NK-92 treated with Interleukin-12 subunit alpha and Interleukin-12 subunit beta, amount 100 ng/mL, for 24 hours (cell line): ENCODE measurements around the gene ETFA.

Experiments
- DNase-seq: peaks from one replicate; lab custom pipeline; 2025; lab: John Stamatoyannopoulos, UW

Gene ETFA

DNA sequence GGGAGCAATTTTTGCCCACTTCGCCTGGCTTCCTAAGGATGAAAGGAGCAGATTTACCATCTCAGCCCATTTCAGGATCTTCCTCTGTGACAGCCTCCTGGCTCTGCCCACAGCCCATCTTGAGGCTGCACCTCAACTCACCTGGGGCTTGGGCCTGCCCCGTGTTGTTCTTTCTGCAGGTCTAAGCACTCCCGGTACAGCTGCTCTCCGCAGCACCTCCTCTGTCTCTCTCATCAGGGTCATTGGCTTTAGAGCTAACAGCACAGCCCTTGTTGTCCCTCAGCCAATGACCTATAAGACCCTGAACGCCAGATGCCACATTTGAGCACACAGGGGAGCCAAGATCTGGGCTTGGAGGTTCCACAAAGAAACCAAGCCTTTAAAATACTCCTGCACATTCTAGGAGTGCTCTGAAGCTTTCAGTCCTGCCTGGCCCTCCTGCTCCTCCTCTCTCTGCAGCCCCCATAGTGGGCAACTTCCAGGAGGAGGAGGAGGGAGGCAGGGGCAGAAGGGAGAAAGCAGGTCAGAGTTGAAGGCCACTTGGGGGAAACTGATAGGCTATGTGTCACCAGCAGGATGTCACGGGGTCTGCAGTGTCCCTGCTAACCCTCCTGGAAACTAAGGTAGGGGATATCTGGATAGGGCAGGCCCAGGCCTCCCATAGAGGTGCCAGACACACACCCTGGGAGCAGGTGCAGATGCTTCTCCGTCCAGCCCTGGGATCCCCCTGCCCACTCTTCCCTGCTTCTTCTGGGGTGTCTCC is 115.6 kb downstream of the ETFA start:
- DNase-seq, result no peak

DNA sequence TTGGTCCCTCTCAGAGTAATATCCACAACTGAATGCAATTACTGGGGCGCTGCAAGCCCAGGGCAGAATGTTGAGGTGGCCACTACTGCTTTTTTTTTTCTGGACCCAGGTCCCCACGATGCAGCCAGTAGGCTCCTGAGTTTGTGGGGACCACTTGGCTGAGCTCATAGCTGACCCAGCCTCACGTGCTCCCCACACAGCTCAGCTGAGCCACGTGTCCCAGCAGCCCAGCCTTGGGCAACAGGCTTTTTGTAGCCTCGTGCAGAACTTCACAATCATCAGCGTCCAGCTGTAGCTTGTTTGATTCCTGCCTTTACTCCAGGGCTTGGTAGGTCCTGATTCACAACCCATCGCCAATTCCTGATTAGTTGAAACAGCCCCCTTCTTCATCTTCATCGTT is 117.3 kb downstream of the ETFA start:
- DNase-seq, result no peak

DNA sequence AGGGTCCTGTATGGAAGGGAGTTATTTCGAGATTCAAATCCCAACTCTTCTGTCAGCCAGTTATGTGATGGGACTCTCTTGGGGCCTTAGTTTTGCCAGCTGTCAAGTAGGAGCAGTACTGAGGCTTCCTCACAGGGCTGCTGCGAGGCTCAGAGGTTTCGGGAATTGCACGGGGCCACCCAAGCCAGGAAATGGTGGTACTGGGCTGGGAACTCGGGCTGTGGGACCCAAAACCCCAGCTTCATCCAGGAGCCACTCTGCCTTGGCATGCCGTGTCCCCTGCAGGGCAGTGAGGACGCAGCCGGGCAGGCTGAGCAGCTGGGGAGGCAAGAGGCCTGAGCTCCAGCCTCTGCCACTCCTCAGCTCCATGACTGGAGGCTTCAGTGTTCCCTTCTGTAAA is 118.6 kb downstream of the ETFA start:
- no peak for DNase-seq

- DNase-seq, result no peak
Observed at GRCh38 chr15:76191539-76192244, 119.6 kb downstream of the ETFA start.

DNA sequence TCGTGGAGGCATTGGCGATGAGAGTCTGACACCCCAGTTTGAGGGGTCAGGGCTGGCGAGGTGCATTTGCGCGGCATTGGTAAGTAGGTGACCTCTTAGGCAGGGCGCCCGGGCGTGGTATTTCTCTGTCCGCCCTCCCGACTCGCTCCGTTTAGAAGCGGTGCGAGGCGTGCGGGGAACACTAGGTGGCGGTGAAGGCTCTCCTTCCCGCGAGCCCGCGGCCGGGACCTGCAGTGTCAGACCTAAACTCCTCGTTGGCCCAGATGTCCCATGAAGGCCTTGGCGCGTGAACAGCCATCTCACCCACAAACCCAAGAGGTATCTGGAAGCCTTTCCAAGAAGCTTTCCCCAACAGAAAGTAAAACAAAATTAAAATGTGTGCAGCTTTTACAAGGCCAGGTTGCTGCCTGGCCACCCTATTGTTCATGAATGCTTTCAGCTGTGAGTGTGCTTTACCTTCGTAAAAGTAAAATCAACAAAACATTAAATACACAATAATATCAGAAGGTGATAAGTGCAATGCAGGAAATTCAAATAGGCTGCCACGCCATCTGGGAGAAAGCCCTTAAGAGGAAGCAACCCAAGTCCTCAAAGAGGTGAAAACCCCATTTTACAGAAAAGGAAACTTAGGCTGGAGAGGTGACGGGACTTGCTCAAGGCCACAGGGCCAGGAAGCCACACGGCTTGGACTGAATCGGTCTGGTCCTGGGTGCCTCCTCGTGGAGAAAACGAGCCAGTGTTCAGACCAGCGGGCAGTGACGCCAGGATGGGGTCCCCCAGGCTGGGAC is 120.3 kb downstream of the ETFA start:
- peak; percentile 64 for DNase-seq

- no peak for DNase-seq
Observed at GRCh38 chr15:76190070-76190564, 121.2 kb downstream of the ETFA start.

DNA sequence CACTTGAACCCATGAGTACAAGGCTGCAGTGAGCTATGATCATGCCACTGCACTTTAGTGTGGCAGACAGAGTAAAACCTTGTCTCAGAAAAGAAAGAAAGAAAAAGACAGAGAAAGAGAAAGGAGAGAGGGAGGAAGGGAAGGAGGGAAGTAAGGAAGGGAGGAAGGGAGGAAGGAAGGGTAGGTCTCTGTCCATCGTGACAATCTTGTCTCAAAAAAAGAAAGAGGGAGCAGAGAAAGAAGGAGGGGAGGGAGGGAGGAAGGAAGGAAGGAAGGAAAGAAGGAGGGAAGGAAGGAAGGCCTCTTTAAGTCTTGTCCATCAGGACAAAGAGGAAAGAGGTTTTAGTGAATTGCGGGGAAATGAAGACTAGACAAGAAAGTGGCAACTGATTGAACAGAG is 122.2 kb downstream of the ETFA start:
- DNase-seq, result no peak

DNA sequence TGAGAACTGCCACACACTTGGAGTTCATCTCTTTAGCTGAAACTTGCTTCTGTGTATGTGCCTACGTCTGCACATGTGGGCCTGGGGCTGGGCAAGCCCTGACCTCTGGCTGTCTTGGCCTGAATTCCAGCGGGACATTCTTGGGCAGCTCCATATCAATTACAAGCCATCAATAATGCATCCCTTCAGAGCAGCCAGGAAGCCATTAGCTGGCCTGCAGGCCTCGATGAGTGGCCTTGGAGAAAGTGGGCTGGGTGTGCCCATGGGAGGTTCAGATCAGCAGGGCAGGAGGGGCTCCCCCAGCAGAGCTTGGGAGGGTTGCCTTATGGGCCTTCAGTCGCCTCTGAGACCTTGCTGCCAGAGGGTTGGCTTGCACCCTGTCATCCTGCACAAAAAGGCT is 124.1 kb downstream of the ETFA start:
- no peak for DNase-seq

- no peak for DNase-seq
Observed at GRCh38 chr15:76185716-76186115, 125.6 kb downstream of the ETFA start.

DNA sequence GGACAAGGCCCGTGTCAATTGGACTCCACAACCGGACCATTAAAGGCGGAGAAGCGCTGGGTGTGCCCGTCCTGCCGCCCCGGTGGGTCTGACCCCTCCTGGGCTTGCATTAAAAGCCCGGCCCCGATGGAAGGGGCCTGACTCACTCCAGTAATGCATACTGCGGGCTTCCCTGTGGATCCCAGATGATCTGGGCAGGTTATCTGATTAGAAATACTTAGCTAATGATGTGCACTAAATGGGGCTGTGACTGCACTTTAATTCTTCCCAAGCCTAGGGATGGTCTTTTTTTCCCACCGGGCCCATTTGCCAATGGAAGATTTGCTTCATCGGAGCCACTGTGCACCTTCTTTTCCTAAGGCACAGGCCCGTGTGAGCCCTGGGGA is 126.6 kb downstream of the ETFA start:
- DNase-seq, result no peak

GRCh38 chr15:76183930-76184649 is 127.2 kb downstream of the ETFA start:
- no peak for DNase-seq

DNA sequence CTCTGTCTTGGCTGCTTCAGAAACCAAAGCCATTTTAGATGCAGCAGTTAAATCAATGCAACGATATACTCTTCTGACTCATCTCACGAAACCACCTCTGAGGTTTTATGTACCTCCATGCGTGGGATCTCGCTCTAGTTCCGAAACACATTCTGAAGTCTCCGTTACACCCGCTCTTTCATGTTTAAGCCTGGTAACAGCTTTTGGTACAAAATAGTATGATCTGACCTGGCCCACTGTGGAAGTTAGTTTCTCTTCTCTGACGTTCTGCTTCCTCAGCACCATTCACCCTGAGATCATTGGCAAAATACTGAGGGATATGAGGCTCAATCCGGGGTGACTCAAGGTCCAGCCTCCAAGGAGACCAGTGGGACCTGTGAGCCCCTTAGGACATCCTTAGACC is 129.6 kb downstream of the ETFA start:
- no peak for DNase-seq

- no peak for DNase-seq
Observed at GRCh38 chr15:76180321-76180720, 130.9 kb downstream of the ETFA start.

DNA sequence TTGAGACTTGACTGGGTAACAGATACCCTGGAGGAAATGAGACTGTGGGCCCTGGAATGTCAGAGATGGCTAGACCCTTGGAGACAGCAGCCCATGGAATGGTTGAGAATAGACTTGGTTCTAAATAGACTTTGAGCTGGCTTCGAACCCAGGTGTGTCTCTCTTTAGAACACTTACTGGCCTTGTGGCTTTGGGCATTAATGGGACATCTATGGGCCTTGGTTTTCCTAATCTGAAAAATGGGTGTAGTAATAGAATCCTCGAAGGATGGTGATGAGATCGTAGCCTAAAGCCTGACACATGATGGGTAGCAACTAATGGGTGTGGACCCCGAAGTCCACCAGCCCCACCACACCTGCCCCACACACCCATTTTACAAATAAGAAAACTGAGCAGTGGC is 132.2 kb downstream of the ETFA start:
- no peak for DNase-seq

- no peak for DNase-seq
Observed at GRCh38 chr15:76178296-76179000, 132.8 kb downstream of the ETFA start.

DNA sequence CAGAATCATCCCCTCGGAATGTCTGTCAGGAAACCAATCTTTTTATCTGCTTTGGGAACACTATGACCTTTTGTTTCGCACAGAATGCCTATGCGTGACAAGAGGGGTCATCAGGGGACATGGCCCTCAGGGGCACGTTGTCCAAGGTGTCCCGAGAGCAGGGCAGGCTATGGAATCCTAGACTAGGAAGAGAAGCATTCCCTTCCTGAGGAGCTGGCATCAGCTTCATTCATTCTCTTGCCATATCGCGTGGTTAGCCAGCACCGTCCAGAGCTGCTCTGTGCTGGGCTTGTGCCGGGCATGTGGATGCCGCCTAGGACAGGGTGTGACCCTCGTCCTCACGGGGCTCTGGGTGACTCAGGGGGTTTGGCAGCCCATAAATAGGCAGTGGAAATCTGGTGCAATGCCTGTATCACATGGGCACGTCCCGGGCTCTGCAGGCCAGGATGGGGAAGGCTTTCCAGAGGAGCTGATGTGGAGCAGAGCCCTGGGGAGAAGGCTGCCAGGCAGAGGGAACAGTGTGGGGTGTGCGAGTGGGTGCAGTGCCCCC is 133.7 kb downstream of the ETFA start:
- DNase-seq, result no peak

DNA sequence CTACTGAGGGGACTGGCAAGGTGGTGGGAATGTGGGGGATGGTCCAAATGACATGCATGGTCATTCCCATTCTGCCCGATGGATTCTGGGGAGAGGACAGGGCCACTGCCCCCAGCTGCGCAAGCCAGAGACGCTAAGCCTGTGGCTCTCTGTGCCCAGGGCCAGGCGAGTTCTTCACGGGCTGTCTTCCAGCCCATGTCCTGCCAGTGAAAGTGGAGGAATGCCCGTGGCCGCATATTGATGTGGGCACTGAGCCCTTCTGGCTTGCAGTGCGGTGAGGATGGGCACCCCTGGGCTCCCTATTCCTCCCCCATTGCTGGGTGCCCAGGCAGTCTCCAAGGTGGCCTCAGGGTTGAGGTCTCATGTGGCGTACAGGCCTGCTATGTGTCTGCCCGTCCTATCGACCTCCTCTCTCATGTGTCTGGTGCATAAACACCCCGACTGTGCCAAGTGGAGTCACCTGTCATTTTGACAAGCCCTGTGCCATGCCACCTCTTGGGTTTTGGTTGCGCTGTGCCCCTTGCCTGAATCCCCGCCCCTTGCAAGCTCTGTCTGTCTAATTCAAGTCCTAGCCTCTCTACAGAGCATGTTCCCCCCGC is 134.7 kb downstream of the ETFA start:
- DNase-seq, result no peak

DNA sequence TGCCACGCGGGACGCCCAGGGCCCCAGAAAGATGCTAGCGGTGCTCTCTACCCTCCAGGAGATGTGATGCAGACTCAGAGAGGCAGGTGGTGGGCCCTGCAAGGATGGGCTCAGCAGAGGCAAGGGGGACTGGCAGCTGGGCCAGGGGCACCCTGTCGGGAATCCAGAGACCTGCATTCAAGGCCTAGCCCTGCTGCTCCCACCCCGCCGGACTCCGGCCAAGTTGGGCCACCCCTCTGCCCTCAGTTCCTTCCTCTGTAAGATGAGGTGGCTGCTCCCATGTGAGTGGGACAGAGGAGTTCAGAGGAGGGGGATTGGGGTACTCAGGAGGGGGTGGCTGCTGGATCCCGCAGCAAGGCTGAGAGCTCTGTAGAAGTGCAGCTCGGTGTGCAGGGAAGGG is 135.2 kb downstream of the ETFA start:
- DNase-seq, result no peak

DNA sequence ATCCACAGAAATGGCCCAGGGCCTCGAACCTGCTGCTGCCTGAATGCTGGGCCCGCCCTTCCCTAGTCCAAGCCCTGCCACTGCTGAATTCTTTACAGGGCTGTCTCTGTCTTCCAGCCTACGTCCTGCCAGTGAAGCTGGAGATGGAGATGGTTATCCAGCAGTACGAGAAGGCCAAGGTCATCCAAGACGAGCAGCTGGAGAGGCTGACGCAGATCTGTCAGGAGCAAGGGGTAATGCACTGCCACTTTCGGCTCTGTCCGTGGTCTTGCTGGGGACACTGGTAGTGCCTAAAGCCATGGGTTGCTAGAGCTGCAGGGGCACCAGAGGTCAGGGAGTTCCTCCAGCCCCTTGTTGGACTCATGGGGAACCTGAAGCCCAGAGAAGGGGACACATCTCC is 135.8 kb downstream of the ETFA start:
- DNase-seq, result no peak

DNA sequence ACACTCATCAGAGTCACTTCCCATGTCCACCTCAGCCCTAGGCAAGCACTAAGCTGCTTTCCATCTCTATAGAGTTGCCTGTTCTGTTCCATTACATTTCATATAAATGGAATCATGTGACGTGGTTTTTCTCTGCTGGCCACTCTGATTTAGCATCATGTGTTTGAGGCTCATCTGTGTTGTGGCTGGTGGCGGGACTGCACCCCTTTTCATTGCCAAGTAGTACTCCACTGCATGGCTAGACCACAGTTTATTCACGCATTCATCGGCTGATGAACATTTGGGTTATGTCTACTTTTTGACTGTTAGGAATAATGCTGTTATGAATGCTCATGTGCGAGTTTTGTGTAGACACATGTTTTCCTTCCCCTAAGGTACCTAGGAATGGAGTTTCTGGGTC is 136.6 kb downstream of the ETFA start:
- no peak for DNase-seq

- no peak for DNase-seq
Observed at GRCh38 chr15:76173317-76173834, 137.9 kb downstream of the ETFA start.
